Thymus (tissue), 11 donors: Measurements from ENCODE around the gene NTSR2. TPM values are rescaled to one million over a fixed set of nuclear protein-coding genes. Genes with fewer than 3 reads are reported as not detected.
"Not testable (repeated sequence)": the region's sequence is repeated elsewhere in the genome, so short reads cannot be mapped to it uniquely, and the experiment has no call there.

Experiments used
- DNase-seq, 9 donors: peaks; one replicate each; pipeline ENCODE4 v3.0.0-alpha.2; 2013; ENCODE audit warnings: low spot score in 9 of 9, low read depth in 6 of 9, missing footprints in 1 of 9
- H3K27ac ChIP-seq, 2 donors: one replicate each; pipeline ENCODE4 v1.5.1; 2013; ENCODE audit warnings: control low read depth in 1 of 2, low read depth in 1 of 2, low read length in 1 of 2, mild to moderate bottlenecking in 1 of 2, moderate library complexity in 1 of 2
- H3K27me3 ChIP-seq, 2 donors: one replicate each; pipeline ENCODE4 v1.5.1; 2013; ENCODE audit warnings: low read length in 1 of 2; ENCODE audit not compliant: control insufficient read depth in 2 of 2, insufficient read depth in 1 of 2
- H3K36me3 ChIP-seq, 2 donors: one replicate each; pipeline ENCODE4 v1.5.1; 2013; ENCODE audit warnings: low read length in 1 of 2, mild to moderate bottlenecking in 1 of 2, moderate library complexity in 1 of 2; ENCODE audit not compliant: control insufficient read depth in 2 of 2, insufficient read depth in 2 of 2
- H3K4me1 ChIP-seq, 2 donors: one replicate each; pipeline ENCODE4 v1.5.1; 2013; ENCODE audit warnings: low read length in 2 of 2; ENCODE audit not compliant: control insufficient read depth in 2 of 2, insufficient read depth in 2 of 2
- H3K4me3 ChIP-seq, 2 donors: one replicate each; pipeline ENCODE4 v1.5.1; 2013; ENCODE audit warnings: low read length in 2 of 2, control low read depth in 1 of 2, mild to moderate bottlenecking in 1 of 2
- H3K9me3 ChIP-seq, 2 donors: one replicate each; pipeline ENCODE4 v1.5.1; 2013; ENCODE audit warnings: low read length in 1 of 2, mild to moderate bottlenecking in 1 of 2; ENCODE audit not compliant: control insufficient read depth in 2 of 2, insufficient read depth in 1 of 2
- WGBS: extraction: QIAGEN DNeasy Blood & Tissue Kit; methylation state at CpG from one replicate; pipeline ENCODE4 v1.1.7; 2013; 5-methylcytosine and 5-hydroxymethylcytosine counted together
- polyA plus RNA-seq: library from polyadenylated mRNA; stranded (reverse); fragments of 200-250 nt; gene quantifications from one replicate; pipeline ENCODE4 v1.2.3, GENCODE V29; 2013
- total RNA-seq: library from RNA; stranded (reverse); fragments of 120-200 nt; gene quantifications from one replicate; pipeline ENCODE4 v1.2.4, GENCODE V29; 2013
- donor health status: healthy.

NTSR2 gene
- total and polyA plus RNA-seq, 2 donors = 0.07 TPM; not detected in 1

GRCh38 chr2:11665028-11665427 lies 5.0 kb downstream of the NTSR2 start:
- Histone ChIP-seq H3K36me3 (no peaks in the 10 kb centered on the region), H3K9me3 (peaks cover 0 to 9% of the 10 kb centered on the region in 2 donors), H3K4me1 (no peaks in the 10 kb centered on the region), H3K27ac (no peak overlapping the region), H3K27me3 (peaks cover 4 to 19% of the 10 kb centered on the region in 2 donors), H3K4me3 (no peak overlapping the region)
- DNase-seq = no peak
- WGBS = 94% methylated on average over 11 of the region's 11 CpGs

GRCh38 chr2:11663427-11663826 lies 6.6 kb downstream of the NTSR2 start:
- DNase-seq = no peak
- Histone ChIP-seq H3K4me3 (no peak overlapping the region), H3K4me1 (no peaks in the 10 kb centered on the region), H3K27ac (no peak overlapping the region), H3K36me3 (no peaks in the 10 kb centered on the region), H3K27me3 (peaks cover 0 to 4% of the 10 kb centered on the region in 2 donors), H3K9me3 (peaks cover 0 to 9% of the 10 kb centered on the region in 2 donors)
- WGBS = 97% methylated on average over 2 of the region's 2 CpGs

DNA sequence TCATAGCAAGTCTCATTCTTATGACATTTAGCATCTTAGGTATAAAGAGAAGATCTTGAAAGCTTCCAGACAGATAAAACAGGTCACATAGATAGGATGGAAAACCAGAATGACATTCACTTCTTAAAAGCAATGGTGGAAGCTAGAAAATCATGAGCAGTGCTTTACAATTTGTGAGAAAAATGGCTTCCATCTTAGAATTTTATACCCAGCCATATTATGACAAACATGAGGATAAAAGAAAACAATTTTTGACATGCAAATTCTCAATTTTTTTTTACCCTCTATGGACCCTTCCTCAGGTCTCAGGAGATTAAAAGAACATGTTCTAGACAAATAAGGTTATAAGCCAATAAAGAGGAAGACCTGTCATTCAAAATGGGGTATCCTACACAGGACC lies 7.1 kb downstream of the NTSR2 start:
- Histone ChIP-seq H3K4me1 (no peaks in the 10 kb centered on the region), H3K36me3 (no peaks in the 10 kb centered on the region), H3K27ac (no peak overlapping the region), H3K27me3 (peaks cover 0 to 4% of the 10 kb centered on the region in 2 donors), H3K9me3 (peaks cover 0 to 9% of the 10 kb centered on the region in 2 donors), H3K4me3 (no peak overlapping the region)
- no peak for DNase-seq

DNA sequence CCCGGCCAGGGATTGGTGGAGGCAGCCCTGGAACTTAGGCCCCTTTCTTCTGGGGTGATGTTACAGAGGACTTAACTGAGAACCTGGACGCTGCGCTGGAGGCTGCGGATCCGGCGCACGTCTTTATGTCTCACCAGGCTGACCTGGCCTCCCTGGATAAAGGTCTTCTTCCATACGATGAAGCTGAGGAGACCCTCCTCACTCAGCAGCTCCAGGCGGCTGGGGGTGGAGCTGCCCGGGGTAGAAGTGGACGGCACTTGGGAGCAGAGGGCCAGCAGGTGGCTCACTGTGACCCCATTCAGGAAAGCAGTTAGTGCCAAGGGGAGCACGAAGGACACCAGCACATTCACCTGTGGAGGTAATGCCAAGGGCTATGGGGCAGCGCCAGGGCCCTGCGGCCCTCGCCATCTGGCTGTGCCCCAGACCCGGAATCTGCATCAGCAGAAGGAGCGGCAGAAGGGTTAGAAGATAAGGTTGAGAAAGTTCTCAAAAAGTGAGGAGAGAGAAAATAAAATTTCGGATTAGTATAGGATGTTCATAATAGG lies 8.0 kb downstream of the NTSR2 start:
- no peak overlapping the region for H3K27ac ChIP-seq
- peaks cover 0 to 9% of the 10 kb centered on the region in 2 donors for H3K9me3 ChIP-seq
- H3K4me3 ChIP-seq = no peak overlapping the region
- H3K36me3 ChIP-seq = no peaks in the 10 kb centered on the region
- 93% methylated on average over 18 of the region's 18 CpGs for WGBS
- DNase-seq = no peak
- no peaks in the 10 kb centered on the region for H3K4me1 ChIP-seq
- H3K27me3 ChIP-seq = peaks cover 0 to 4% of the 10 kb centered on the region in 2 donors

GRCh38 chr2:11660396-11660795 lies 9.6 kb downstream of the NTSR2 start:
- H3K27me3 ChIP-seq, DNase-seq: not testable (repeated sequence)
- WGBS = 93% methylated on average over 2 of the region's 2 CpGs

GRCh38 chr2:11659851-11660250 lies 10.1 kb downstream of the NTSR2 start:
- no peak overlapping the region for H3K4me3 ChIP-seq
- H3K9me3 ChIP-seq = peaks cover 0 to 9% of the 10 kb centered on the region in 2 donors
- no peaks in the 10 kb centered on the region for H3K36me3 ChIP-seq
- peaks cover 0 to 7% of the 10 kb centered on the region in 2 donors for H3K27me3 ChIP-seq
- no peak overlapping the region for H3K27ac ChIP-seq
- no peaks in the 10 kb centered on the region for H3K4me1 ChIP-seq
- WGBS = 97% methylated on average over 10 of the region's 10 CpGs
- no peak for DNase-seq

More at GRCh38 chr2:11660396-11660795, 9.6 kb downstream of the NTSR2 start:
- not testable (repeated sequence) for H3K36me3 ChIP-seq, H3K27ac ChIP-seq, H3K4me3 ChIP-seq, H3K9me3 ChIP-seq, H3K4me1 ChIP-seq

- Histone ChIP-seq H3K36me3 (no peaks in the 10 kb centered on the region), H3K4me1 (no peaks in the 10 kb centered on the region), H3K4me3 (no peak overlapping the region), H3K27me3 (peaks cover 0 to 7% of the 10 kb centered on the region in 2 donors), H3K9me3 (peaks cover 0 to 9% of the 10 kb centered on the region in 2 donors), H3K27ac (no peak overlapping the region)
- no peak for DNase-seq
- 94% methylated on average over 11 of the region's 11 CpGs for WGBS
Measured at GRCh38 chr2:11659115-11659475, 10.9 kb downstream of the NTSR2 start.

DNA sequence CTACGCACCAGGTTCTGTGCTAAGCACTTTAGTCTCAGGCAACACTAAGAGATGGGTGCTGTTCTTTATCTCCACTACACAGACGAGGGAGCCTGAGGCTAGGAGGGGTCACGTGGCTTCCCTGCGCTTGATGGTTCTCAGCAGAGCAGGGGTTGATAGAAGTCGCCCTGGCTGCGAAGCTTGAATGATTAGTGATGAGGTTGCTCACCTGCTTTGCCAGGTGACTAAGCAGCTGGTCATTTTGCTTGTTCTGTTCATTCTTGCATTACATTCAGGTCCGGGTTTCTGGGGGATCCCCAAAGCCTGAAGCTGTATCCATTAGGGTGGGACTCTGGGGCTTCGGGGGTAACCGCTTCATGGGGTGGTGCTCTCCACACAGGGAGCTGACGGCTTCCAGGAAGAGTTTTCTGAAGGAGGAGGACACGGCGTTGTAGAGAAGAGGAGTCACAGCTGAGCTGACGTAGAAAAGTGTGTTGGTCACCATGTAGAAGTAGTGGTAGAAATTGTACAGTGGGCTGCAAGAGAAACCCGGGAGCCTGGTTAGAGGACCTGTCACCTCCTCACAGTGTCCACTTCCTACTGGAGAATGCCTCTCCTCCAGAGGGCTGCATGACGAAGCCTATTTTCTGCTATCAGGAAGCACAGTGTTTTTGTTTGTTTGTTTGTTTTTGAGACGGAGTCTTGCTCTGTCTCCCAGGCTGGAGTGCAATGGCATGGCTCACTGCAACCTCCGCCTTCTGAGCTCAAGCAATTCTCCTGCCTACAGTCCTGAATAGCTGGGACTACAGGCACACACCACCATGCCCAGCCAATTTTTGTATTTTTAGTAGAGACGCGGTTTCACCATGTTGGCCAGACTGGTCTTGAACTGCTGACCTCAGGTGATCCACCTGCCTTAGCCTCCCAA lies 11.5 kb downstream of the NTSR2 start:
- H3K36me3 ChIP-seq = no peaks in the 10 kb centered on the region
- H3K4me1 ChIP-seq = no peaks in the 10 kb centered on the region
- H3K9me3 ChIP-seq = peaks cover 0 to 9% of the 10 kb centered on the region in 2 donors
- H3K4me3 ChIP-seq = no peak overlapping the region
- H3K27ac ChIP-seq = no peak overlapping the region
- DNase-seq = no peak
- peaks cover 0 to 7% of the 10 kb centered on the region in 2 donors for H3K27me3 ChIP-seq
- WGBS = 83% methylated on average over 19 of the region's 19 CpGs

DNA sequence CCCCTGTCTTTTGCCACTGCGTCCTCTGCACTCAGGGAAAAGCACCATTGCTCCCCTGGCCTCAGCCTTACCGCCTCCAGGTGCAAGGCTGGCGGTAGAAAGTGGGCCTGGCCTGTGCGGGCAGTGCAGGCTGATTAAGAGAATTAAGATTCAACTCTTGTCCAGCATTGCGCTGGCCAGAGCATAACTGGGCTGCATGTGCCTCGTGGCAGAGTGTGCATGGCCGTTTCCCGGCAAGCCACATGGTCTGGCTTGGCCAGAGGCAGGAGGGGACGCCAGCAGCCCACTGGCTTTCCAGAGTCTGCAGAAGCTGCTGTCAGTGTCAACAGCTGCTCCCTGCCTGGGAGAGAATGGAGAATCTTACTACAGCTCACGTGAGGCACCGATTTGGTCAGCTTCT lies 12.3 kb downstream of the NTSR2 start:
- Histone ChIP-seq H3K27me3 (peaks cover 0 to 7% of the 10 kb centered on the region in 2 donors), H3K36me3 (no peaks in the 10 kb centered on the region), H3K9me3 (peaks cover 0 to 7% of the 10 kb centered on the region in 2 donors), H3K27ac (no peak overlapping the region), H3K4me1 (no peaks in the 10 kb centered on the region), H3K4me3 (no peak overlapping the region)
- no peak for DNase-seq
- WGBS = 92% methylated on average over 11 of the region's 11 CpGs
